GM11168 (cell line): Measurements from ENCODE around the gene FAM234A.
"Not testable (repeated sequence)": the region's sequence is repeated elsewhere in the genome, so short reads cannot be mapped to it uniquely, and the experiment has no call there.

Experiments
- in situ Hi-C: fragments of 300-500 bp; cut with MboI; formaldehyde crosslinking; loops from one replicate; pipeline ENCODE4 v1.12.0; 2022; ENCODE audit warnings: low sequenced_read_pairs; ENCODE audit not compliant: unreplicated experiment

The FAM234A gene

GRCh38 chr16:263182-263774 lies 28.7 kb downstream of the FAM234A start:
- in situ Hi-C loops = no loop called here

- in situ Hi-C loops = no loop called here
Observed at GRCh38 chr16:263944-264343, 29.3 kb downstream of the FAM234A start.

- in situ Hi-C loops = no loop called here
Observed at GRCh38 chr16:264440-264951, 29.9 kb downstream of the FAM234A start.

- in situ Hi-C loops = no loop called here
Observed at GRCh38 chr16:265002-265529, 30.4 kb downstream of the FAM234A start.

GRCh38 chr16:265711-266110 lies 31.1 kb downstream of the FAM234A start:
- in situ Hi-C loops = no loop called here

- in situ Hi-C loops = no loop called here
Observed at GRCh38 chr16:266258-267164, 31.9 kb downstream of the FAM234A start.

- in situ Hi-C loops = not testable (repeated sequence)
Observed at GRCh38 chr16:267562-267961, 32.9 kb downstream of the FAM234A start.

GRCh38 chr16:268141-269053 lies 33.8 kb downstream of the FAM234A start:
- in situ Hi-C loops = no loop called here

GRCh38 chr16:269061-269796 lies 34.6 kb downstream of the FAM234A start:
- in situ Hi-C loops = no loop called here

GRCh38 chr16:270381-271255 lies 36.0 kb downstream of the FAM234A start:
- in situ Hi-C loops = no loop called here

GRCh38 chr16:272633-273546 lies 38.3 kb downstream of the FAM234A start:
- in situ Hi-C loops = no loop called here

GRCh38 chr16:273547-274421 lies 39.2 kb downstream of the FAM234A start:
- in situ Hi-C loops = no loop called here

GRCh38 chr16:275041-275641 lies 40.5 kb downstream of the FAM234A start:
- in situ Hi-C loops = no loop called here

- in situ Hi-C loops = no loop called here
Observed at GRCh38 chr16:275786-276232, 41.2 kb downstream of the FAM234A start, which contains the start of gene RGS11. RGS11 (minus strand) TSS chr16:275944; CDS start chr16:275911, 33 bp downstream.

GRCh38 chr16:276426-277077 lies 41.9 kb downstream of the FAM234A start:
- in situ Hi-C loops = no loop called here
